ENCODE measurements around the gene CXADR.

CXADR gene

DNA sequence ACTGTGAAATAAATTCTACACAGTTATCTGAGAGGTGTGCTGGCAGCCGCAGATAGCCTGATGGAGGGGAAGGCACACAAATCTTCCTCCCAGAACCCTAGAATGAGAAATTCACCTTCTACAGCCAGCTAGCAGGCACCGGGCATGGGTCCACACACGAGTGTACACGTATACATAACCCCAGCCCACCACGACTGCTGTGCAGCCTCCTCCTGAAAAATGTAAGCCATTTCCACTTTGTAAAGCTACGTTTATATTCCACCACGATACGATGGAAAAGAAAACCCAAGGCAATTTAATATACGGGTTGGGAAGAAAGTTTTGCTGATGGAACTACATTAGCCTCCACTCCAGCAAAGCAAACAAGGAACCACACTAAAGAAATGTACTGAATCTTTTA lies 98.1 kb downstream of the CXADR start:
- DNase-seq = no peak

DNA sequence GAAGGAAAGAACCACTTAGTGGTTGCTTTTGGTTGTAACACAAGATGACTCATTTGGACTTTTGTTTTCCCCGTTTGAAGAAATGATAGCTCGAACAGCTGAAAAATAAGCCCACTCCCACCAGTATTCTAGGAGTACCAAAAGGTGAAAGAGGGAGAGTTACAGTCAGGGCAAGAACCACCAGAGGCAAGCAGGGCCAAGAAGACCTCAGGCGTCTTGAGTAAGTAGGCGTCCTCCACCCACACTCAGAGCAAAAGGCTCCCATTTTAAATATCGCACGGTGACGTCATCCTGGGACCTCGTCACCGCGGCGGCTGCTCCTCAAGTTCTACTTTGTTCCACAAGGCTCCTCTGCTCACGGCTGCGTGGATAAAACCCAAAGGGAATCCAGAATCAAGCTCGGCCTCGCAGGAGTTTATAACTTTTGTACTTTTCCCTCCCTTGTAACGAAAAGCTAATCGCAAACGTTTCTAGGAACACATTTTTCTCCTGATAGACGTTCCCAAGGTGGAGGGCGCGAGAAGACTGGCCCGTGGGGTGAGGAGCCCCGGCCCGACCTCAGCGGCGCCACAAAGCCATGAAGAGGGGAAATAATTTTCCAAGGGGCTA lies 98.7 kb downstream of the CXADR start:
- peak; percentile 46 for DNase-seq

DNA sequence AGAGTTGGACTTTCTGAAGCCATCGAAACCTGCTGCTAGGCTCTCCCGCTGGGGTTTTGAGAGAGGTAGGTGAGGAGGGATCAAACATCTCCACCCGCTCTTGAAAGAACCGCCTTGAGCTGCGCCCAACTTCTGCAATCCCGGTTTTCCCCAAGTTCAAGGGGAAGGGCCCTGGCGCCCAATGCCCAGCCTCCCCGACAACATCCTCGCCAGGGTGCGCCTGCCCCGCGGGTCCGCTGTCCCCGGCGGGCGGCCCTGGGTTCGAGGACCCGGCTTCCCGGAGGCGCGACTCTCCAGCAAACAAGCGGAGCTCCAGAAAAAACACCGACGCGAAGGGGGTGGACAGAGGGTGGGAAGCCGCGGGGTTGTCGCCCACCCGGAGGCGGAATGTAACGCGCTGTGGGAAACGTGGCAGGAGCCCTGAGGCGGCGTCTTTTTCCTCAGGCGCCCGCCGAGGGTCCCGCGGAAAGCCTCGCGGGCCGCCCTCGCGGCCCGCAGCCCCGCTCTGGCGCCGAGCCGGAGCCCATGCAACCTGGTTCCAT lies 99.3 kb downstream of the CXADR start:
- no peak for DNase-seq

DNA sequence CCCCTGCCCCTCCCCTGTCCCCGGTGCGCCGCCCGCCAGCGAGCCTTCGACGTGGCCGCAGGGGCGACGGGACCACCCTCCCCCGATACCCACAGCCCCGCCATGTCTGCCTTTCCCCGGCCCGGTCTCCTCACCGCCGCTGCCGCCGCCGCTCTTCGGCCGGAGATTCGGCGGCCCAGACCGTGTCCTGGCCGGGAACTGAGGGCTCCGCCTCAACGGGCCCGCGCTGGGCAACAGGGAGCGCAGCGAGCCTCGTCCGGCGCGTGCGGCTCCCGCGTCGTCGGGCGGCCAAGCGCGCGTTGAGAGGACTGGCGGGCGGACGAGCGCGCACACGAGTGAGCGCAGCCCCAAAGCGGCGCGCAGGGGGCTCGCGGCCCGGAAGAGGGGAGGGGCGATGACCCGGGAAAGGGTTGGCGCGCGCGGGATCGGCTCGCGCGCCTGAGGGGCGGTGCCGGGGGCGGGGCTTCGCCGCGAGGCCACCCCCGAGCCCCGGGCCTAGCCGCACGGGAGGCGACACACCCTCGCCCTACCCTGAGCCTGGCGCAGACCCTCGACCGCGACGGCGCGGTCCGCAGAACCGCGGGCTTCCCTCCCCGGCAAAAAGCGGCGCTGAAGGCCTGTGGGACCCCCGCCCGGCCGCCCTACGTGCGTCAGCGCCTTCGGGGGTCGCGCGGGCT lies 99.9 kb downstream of the CXADR start, which contains the start of gene BTG3:
TSS of gene BTG3 (minus strand) at position 337 of the 677 bp plus-strand sequence. CDS start 3,757 bp downstream, outside the sequence.
- peak; percentile 72 for DNase-seq

DNA sequence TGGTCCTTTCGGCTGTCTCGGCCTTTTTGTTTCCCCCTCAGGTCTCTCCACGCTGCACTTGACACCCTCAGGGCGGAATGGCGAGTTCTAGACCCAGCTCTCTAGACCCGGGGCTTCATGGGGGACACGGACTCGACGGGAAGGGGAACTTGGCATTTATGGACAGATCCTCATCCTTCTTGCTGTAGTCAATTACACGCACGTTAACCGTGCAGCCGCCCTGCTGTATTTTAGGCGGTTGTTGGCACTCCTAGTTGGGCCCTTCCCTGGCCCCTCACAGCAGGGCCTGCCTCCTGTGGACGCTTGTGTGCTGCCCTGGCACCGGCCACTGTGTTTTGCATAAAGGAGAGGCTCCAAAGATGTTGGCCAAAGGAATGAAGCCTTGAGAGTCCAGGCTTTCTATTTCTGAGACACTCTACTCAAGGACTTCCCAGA lies 100.4 kb downstream of the CXADR start:
- DNase-seq = peak; percentile 34

DNA sequence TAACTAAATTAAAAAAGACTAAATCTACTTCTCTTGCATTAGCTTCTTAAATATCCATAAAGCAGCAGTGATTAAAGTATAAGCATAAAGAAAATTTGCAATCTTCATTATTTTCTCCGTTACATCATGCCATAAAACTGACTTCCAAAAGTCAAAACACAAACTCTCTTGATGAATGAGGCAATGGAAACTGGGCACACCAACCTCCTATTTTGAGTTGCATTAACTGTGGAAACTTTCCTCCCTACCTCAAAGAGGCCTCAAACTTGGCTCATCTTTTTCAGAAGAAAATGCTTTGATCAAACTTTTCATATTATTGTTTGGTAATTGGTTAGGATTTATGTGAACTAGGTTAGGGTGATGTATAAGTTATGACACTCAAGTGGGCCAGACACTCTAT lies 104.0 kb downstream of the CXADR start:
- DNase-seq = no peak

DNA sequence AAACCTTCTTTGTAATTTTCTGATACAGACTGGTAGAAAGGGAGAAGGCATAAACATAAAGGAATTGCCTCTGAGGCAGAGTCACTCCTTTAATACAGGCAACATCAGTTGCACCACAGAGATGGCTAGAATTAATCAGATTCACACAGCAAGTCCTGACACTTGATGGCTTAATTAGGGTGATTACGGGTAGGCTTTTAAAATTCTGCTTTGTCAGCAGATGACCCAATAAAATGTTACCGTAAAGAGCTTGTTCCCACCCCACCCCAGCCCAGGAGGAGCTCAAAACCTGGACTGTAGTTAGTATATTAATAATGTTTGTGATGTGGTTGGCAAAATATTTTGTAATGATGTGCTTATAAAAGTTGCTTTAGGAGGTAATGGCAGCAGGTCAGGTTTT lies 109.2 kb downstream of the CXADR start:
- no peak for DNase-seq

DNA sequence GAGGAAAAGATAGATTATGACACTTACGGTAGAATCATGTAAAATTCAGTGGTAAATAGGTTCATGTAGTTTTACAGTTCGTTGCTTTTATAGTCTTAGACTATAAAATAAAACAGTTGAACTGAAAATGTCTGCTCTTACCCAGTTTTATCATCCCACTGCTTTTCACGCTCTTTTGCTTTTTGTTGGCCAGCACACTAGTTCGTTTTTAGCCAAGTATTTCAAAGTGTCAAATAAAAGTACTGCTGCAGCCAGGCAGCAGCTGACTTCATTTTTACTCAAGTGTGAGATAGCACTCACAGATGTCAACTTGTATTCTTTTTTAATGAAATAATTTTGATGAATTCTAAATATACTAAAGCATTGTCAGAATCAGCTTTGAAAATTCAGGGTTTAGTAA lies 118.4 kb downstream of the CXADR start:
- no peak for DNase-seq

DNA sequence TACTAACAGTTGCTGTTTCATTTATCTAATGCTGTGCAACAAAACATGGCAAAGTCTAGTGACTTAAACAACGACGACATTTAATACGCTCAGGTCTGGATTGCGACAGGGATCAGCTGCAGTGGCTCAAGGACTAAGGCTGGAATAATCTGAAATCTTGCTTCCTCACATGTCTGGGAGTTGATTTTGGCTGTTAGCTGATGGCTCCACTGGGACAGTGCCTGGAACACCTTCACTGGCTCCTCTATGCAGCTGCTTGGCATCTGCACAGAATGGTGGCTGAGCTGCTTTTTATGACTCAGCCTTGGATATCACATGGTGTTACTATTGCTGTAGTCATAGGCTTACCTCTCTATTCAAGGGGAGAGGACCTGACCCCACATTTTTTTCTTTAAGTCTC lies 123.9 kb downstream of the CXADR start:
- DNase-seq = no peak

DNA sequence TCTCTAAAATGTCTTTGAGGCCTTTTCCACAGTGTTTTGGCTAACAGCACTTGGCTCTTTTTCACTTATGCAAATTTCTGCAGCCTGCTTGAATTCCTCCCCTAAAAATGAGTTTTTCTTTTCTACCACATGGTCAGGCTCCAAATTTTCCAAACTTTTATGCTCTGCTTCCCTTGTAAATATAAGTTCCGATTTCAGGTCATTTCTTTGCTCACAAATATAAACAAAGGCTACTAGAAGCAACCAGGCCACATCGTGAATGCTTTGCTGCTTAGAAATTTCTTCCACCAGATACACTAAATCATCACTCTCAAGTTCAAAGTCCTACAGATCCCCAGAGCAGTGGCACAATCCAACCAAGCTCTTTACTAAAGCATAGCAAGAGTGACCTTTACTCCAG lies 128.0 kb downstream of the CXADR start:
- DNase-seq = no peak
